WERI-Rb-1 (cell line): ENCODE data around the gene ME3.

Experiments
- DNase-seq: peaks from one replicate; pipeline ENCODE4 v3.0.0-alpha.2; 2020
- H3K27ac ChIP-seq: fragments of 250-450 bp; sonication (Bioruptor Pico); 2 replicates; pipeline ENCODE4 v1.5.1; 2020; ENCODE audit warnings: mild to moderate bottlenecking, moderate library complexity
- H3K27me3 ChIP-seq: fragments of 250-450 bp; sonication (Bioruptor Pico); 2 replicates; pipeline ENCODE4 v1.5.1; 2021; ENCODE audit warnings: mild to moderate bottlenecking, low read depth, moderate library complexity; ENCODE audit not compliant: insufficient read depth, severe bottlenecking
- H3K36me3 ChIP-seq: fragments of 250-450 bp; sonication (Bioruptor Pico); 2 replicates; pipeline ENCODE4 v1.5.1; 2020; ENCODE audit warnings: mild to moderate bottlenecking, moderate library complexity
- H3K4me3 ChIP-seq: 2 replicates; pipeline ENCODE4 v1.5.1; 2011; ENCODE audit warnings: low read depth, mild to moderate bottlenecking, control low read depth, low read length
- H3K9me3 ChIP-seq: fragments of 250-450 bp; sonication (Bioruptor Pico); 2 replicates; pipeline ENCODE4 v1.5.1; 2021; ENCODE audit warnings: mild to moderate bottlenecking, moderate library complexity; ENCODE audit not compliant: severe bottlenecking
- CTCF ChIP-seq: IDR thresholded peaks from 2 replicates; pipeline ENCODE4 v1.5.1; 2011; ENCODE audit warnings: low read depth, mild to moderate bottlenecking, control low read depth, inconsistent platforms, low read length

ME3 gene

GRCh38 chr11:86468169-86468568 is 204.2 kb downstream of the ME3 start:
- Histone ChIP-seq H3K9me3 (no peaks in the 10 kb centered on the region), H3K27me3 (no peaks in the 10 kb centered on the region), H3K36me3 (peaks cover 13% of the 10 kb centered on the region), H3K4me3 (no peak overlapping the region), H3K27ac (no peak overlapping the region)
- DNase-seq, result no peak
- no peak for TF ChIP-seq CTCF

DNA sequence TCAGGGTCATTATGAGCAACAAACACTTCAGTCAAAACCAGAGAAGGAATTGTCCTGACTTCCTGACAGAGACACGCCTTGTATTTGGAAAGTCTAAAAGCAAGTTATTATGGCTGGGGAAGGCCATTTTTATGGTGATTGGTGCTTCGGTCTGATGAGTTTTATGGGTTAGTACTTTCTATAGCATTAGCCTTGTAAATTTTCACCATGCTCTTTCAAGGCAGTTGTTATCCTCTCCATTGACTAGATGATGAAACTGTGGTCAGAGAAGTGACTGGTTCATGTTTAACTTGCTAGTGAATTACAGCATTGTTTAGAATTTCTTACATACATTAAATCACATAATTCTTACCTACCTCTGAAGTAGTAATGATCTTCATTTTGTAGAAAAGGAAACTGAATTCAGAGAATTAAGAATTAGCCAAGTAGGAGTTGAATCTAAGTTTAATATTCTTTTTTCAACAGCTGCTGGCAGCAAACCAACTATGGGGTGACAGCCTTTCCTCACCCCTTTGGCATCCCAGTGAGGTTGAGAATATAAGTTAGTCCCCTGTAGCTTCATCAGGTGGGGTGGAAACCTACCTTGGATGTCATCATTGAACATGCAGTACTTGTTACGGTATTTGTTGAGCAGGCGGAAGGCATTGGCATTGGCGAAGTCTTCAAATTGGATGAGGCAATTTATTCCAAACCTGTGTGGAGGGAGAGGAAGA is 207.8 kb downstream of the ME3 start:
- H3K27me3 ChIP-seq, result no peaks in the 10 kb centered on the region
- DNase-seq, result no peak
- H3K9me3 ChIP-seq, result no peaks in the 10 kb centered on the region
- TF ChIP-seq CTCF, result no peak
- H3K27ac ChIP-seq, result no peak overlapping the region
- H3K4me3 ChIP-seq, result no peak overlapping the region
- H3K36me3 ChIP-seq, result peaks cover 25% of the 10 kb centered on the region

DNA sequence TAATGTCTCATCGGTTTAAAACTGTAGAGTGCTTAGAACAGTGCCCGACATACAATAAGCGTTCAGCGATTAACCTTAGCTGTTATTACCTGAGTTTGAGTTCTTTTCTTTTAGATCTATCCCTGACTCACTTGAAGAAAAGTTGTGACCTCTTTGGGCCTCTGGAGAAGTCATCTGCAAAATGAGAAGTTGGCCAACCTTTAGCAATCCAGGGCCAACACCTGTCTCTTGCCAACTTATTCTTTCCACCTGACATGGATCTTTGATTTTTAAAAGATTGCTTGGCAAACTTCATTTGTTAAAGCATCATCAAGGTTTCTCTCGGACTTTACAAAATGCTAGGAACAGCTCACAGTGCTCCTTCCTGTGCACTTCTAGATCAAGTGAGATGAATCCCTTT is 208.5 kb downstream of the ME3 start:
- H3K27ac ChIP-seq, result no peak overlapping the region
- H3K9me3 ChIP-seq, result no peaks in the 10 kb centered on the region
- H3K4me3 ChIP-seq, result no peak overlapping the region
- no peaks in the 10 kb centered on the region for H3K27me3 ChIP-seq
- no peak for TF ChIP-seq CTCF
- no peak for DNase-seq
- peaks cover 25% of the 10 kb centered on the region for H3K36me3 ChIP-seq

- Histone ChIP-seq H3K27me3 (no peaks in the 10 kb centered on the region), H3K9me3 (no peaks in the 10 kb centered on the region), H3K4me3 (no peak overlapping the region), H3K36me3 (peaks cover 25% of the 10 kb centered on the region), H3K27ac (no peak overlapping the region)
- no peak for TF ChIP-seq CTCF
- no peak for DNase-seq
Observed at GRCh38 chr11:86463120-86463519, 209.3 kb downstream of the ME3 start.

DNA sequence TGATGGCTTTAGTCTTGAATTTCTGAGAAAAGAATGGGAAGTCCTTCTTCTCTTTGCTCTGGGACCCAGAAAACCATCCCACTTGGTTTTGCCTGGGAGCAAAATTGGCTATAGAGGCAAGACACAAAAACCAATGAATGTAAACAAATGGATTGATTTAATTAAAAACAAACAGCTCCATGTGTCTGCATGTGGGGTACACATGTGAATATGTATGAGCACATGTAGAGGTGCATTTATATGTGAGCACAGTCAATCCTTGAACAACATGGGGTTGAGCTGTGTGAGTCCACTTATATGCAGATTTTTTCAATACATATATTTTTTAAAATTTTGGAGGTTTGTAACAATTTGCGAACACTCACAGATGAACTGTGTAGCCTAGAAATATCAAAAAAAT is 210.5 kb downstream of the ME3 start:
- Histone ChIP-seq H3K36me3 (peaks cover 25% of the 10 kb centered on the region), H3K9me3 (no peaks in the 10 kb centered on the region), H3K27me3 (no peaks in the 10 kb centered on the region), H3K27ac (no peak overlapping the region), H3K4me3 (no peak overlapping the region)
- TF ChIP-seq CTCF, result no peak
- DNase-seq, result no peak
